Trophoblast cell (in vitro differentiated cells and primary cell): ENCODE measurements around the gene PGM2.
A peak's percentile ranks its signal among the peaks of the same experiment; 100 is the strongest.

Experiments
- DNase-seq, 2 donors: peaks; one replicate each; pipeline ENCODE4 v3.0.0-alpha.2; 2016
- H2AFZ ChIP-seq: 2 replicates; pipeline ENCODE4 v1.6.1; 2013; ENCODE audit warnings: low read length, moderate library complexity, mild to moderate bottlenecking; ENCODE audit not compliant: insufficient read depth, poor library complexity
- H2AK5ac ChIP-seq: 2 replicates; pipeline ENCODE4 v1.6.1; 2013; ENCODE audit warnings: mild to moderate bottlenecking, low read length
- H2BK120ac ChIP-seq: 2 replicates; pipeline ENCODE4 v1.6.1; 2013; ENCODE audit warnings: low read length, mild to moderate bottlenecking, moderate library complexity; ENCODE audit not compliant: insufficient read depth, poor library complexity
- H2BK12ac ChIP-seq: 2 replicates; pipeline ENCODE4 v1.6.1; 2013; ENCODE audit warnings: mild to moderate bottlenecking, low read length, moderate library complexity
- H2BK5ac ChIP-seq: 2 replicates; pipeline ENCODE4 v1.6.1; 2013; ENCODE audit warnings: low read length, low read depth, moderate library complexity, mild to moderate bottlenecking; ENCODE audit not compliant: poor library complexity
- H3K14ac ChIP-seq: 2 replicates; pipeline ENCODE4 v1.6.1; 2013; ENCODE audit warnings: mild to moderate bottlenecking, low read length
- H3K18ac ChIP-seq: 2 replicates; pipeline ENCODE4 v1.6.1; 2013; ENCODE audit warnings: mild to moderate bottlenecking, low read length
- H3K23ac ChIP-seq: 2 replicates; pipeline ENCODE4 v1.6.1; 2013; ENCODE audit warnings: low read length
- H3K27ac ChIP-seq: 2 replicates; pipeline ENCODE4 v1.5.1; 2013; ENCODE audit warnings: low read depth, mild to moderate bottlenecking, inconsistent platforms, low read length, moderate library complexity
- H3K27me3 ChIP-seq: 2 replicates; pipeline ENCODE4 v1.6.1; 2013; ENCODE audit warnings: inconsistent platforms, mild to moderate bottlenecking, low read length, moderate library complexity; ENCODE audit not compliant: insufficient read depth
- H3K36me3 ChIP-seq, 2 experiments: 1 replicate in 1 of 2; 2 replicates in 1 of 2; pipeline ENCODE4 v1.6.1; 2013; ENCODE audit warnings: low read length in 2 of 2, mild to moderate bottlenecking in 2 of 2, moderate library complexity in 1 of 2; ENCODE audit not compliant: insufficient read depth in 2 of 2, control insufficient read depth in 1 of 2
- H3K4ac ChIP-seq: 2 replicates; pipeline ENCODE4 v1.6.1; 2013; ENCODE audit warnings: low read depth, mild to moderate bottlenecking, low read length, moderate library complexity
- H3K4me1 ChIP-seq, 2 experiments: 1 replicate in 1 of 2; 2 replicates in 1 of 2; pipeline ENCODE4 v1.6.1; 2013; ENCODE audit warnings: low read length in 2 of 2, mild to moderate bottlenecking in 2 of 2, moderate library complexity in 1 of 2; ENCODE audit not compliant: insufficient read depth in 2 of 2, control insufficient read depth in 1 of 2
- H3K4me2 ChIP-seq: 2 replicates; pipeline ENCODE4 v1.6.1; 2013; ENCODE audit warnings: inconsistent platforms, mild to moderate bottlenecking, low read length, moderate library complexity
- H3K4me3 ChIP-seq: 2 replicates; pipeline ENCODE4 v1.5.1; 2013; ENCODE audit warnings: mild to moderate bottlenecking, low read depth, low read length, inconsistent platforms
- H3K79me1 ChIP-seq: one replicate; pipeline ENCODE4 v1.6.1; 2013; ENCODE audit warnings: low read length
- H3K79me2 ChIP-seq: 2 replicates; pipeline ENCODE4 v1.6.1; 2013; ENCODE audit warnings: low read length, mild to moderate bottlenecking; ENCODE audit not compliant: control insufficient read depth, insufficient read depth, poor library complexity
- H3K9ac ChIP-seq: 2 replicates; pipeline ENCODE4 v1.6.1; 2013; ENCODE audit warnings: mild to moderate bottlenecking, low read length
- H3K9me3 ChIP-seq: 2 replicates; pipeline ENCODE4 v1.6.1; 2013; ENCODE audit warnings: low read depth, mild to moderate bottlenecking, control low read depth, inconsistent platforms, low read length; ENCODE audit not compliant: insufficient read depth
- H4K12ac ChIP-seq: 2 replicates; pipeline ENCODE4 v1.6.1; 2013; ENCODE audit warnings: low read depth, mild to moderate bottlenecking, low read length, moderate library complexity
- H4K8ac ChIP-seq: 2 replicates; pipeline ENCODE4 v1.6.1; 2013; ENCODE audit warnings: low read depth, mild to moderate bottlenecking, low read length, moderate library complexity
- H4K91ac ChIP-seq: one replicate; pipeline ENCODE4 v1.6.1; 2013; ENCODE audit warnings: low read depth, mild to moderate bottlenecking, low read length, moderate library complexity
- WGBS: extraction: QIAGEN DNeasy Blood & Tissue Kit; methylation state at CpG from one replicate; pipeline ENCODE4 v1.1.7; 2013; ENCODE audit warnings: missing lambda C conversion rate; ENCODE audit not compliant: insufficient read length, insufficient coverage; ENCODE audit errors: extremely low coverage; 5-methylcytosine and 5-hydroxymethylcytosine counted together

PGM2 gene

DNA sequence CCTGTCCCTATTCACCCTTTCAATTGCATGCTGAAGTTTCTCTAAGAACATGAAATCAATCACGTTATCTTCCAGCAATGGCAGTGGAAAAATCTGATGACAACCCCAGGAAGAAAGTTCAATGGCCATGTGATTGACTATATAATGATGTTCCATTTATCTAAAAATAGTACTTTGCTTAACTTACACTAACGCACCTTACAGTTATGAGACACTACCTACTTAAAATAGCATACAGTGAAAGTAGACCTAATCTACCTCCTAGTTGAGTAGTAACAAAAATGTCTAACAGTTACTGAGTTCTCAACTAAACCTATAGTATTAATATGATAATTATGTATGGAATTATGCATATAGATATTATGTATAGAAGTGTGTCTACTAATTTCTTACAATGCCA, 28.6 kb upstream of the PGM2 start:
- H3K14ac ChIP-seq = no peak overlapping the region
- DNase-seq = no peak
- H3K23ac ChIP-seq = no peak overlapping the region
- H2AK5ac ChIP-seq = no peak overlapping the region
- no peaks in the 10 kb centered on the region for H3K4me1 ChIP-seq
- no peak overlapping the region for H3K18ac ChIP-seq
- H3K79me2 ChIP-seq = no peaks in the 10 kb centered on the region
- H3K4me3 ChIP-seq = no peak overlapping the region
- H2BK120ac ChIP-seq = no peak overlapping the region
- H3K79me1 ChIP-seq = no peaks in the 10 kb centered on the region
- no peak overlapping the region for H4K12ac ChIP-seq
- no peak overlapping the region for H3K9ac ChIP-seq
- no peaks in the 10 kb centered on the region for H3K36me3 ChIP-seq
- H3K27me3 ChIP-seq = no peaks in the 10 kb centered on the region
- peaks cover under 1% of the 10 kb centered on the region for H3K9me3 ChIP-seq
- no peak overlapping the region for H3K4me2 ChIP-seq
- no peak overlapping the region for H4K91ac ChIP-seq
- H3K27ac ChIP-seq = no peak overlapping the region
- no peak overlapping the region for H2BK5ac ChIP-seq
- H2BK12ac ChIP-seq = no peak overlapping the region
- no CpG with 5 or more reads among the region's 2 CpGs for WGBS
- H3K4ac ChIP-seq = no peak overlapping the region
- no peak overlapping the region for H2AFZ ChIP-seq
- H4K8ac ChIP-seq = no peak overlapping the region

- Histone ChIP-seq H3K9me3 (no peaks in the 10 kb centered on the region), H3K4me1 (no peaks in the 10 kb centered on the region), H3K27ac (no peak overlapping the region), H4K8ac (no peak overlapping the region), H3K14ac (no peak overlapping the region), H3K4me2 (no peak overlapping the region), H2BK12ac (no peak overlapping the region), H4K91ac (no peak overlapping the region), H3K4ac (no peak overlapping the region), H3K27me3 (no peaks in the 10 kb centered on the region), H2AK5ac (no peak overlapping the region), H3K9ac (no peak overlapping the region), H3K79me2 (no peaks in the 10 kb centered on the region), H3K23ac (no peak overlapping the region), H2BK5ac (no peak overlapping the region), H4K12ac (no peak overlapping the region), H3K18ac (no peak overlapping the region), H2AFZ (no peak overlapping the region), H3K36me3 (no peaks in the 10 kb centered on the region), H3K79me1 (no peaks in the 10 kb centered on the region), H3K4me3 (no peak overlapping the region), H2BK120ac (no peak overlapping the region)
- DNase-seq = peak; percentile 54 to 89
Observed at GRCh38 chr4:37798616-37799015, 27.9 kb upstream of the PGM2 start.

DNA sequence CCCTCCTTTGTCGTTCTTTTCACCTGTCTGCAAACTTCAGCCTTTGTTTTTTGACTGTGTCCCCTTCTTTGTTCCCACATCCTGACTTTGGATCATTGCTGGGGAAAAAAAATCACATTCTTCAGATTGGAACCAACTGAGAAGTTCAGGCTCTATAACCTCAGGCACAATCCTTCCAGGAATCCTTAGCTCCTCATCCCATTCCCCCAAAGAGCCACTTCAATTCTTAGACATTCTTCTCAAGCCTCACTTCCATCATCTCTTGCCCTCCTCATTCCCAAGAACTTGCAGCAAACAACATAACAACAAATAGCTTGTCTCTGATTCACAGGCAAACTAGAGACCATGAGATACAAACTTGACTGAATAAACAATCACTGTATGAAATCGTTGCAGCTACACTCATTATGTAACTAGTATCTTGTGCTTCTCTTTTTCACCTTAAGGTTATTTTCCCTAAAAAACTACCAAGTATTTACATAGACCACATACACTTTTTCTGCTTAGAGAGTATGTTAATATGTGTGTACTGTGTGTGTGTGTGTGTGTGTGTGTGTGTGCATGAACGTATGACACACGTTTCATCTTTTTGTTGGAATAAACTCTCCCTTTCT, 26.4 kb upstream of the PGM2 start:
- no peak overlapping the region for H3K4ac ChIP-seq
- no peak overlapping the region for H2AK5ac ChIP-seq
- H3K9ac ChIP-seq = no peak overlapping the region
- DNase-seq = peak; percentile 64 to 86
- H3K27me3 ChIP-seq = no peaks in the 10 kb centered on the region
- no CpG with 5 or more reads among the region's 4 CpGs for WGBS
- no peak overlapping the region for H4K8ac ChIP-seq
- H3K4me1 ChIP-seq = no peaks in the 10 kb centered on the region
- H3K9me3 ChIP-seq = no peaks in the 10 kb centered on the region
- H4K91ac ChIP-seq = no peak overlapping the region
- H2BK5ac ChIP-seq = no peak overlapping the region
- no peaks in the 10 kb centered on the region for H3K36me3 ChIP-seq
- no peak overlapping the region for H3K23ac ChIP-seq
- H3K18ac ChIP-seq = no peak overlapping the region
- H4K12ac ChIP-seq = no peak overlapping the region
- no peak overlapping the region for H2AFZ ChIP-seq
- no peak overlapping the region for H3K14ac ChIP-seq
- H2BK12ac ChIP-seq = no peak overlapping the region
- H3K79me1 ChIP-seq = peaks cover under 1% of the 10 kb centered on the region
- no peak overlapping the region for H2BK120ac ChIP-seq
- no peak overlapping the region for H3K4me2 ChIP-seq
- H3K79me2 ChIP-seq = no peaks in the 10 kb centered on the region
- H3K27ac ChIP-seq = no peak overlapping the region
- H3K4me3 ChIP-seq = no peak overlapping the region

DNA sequence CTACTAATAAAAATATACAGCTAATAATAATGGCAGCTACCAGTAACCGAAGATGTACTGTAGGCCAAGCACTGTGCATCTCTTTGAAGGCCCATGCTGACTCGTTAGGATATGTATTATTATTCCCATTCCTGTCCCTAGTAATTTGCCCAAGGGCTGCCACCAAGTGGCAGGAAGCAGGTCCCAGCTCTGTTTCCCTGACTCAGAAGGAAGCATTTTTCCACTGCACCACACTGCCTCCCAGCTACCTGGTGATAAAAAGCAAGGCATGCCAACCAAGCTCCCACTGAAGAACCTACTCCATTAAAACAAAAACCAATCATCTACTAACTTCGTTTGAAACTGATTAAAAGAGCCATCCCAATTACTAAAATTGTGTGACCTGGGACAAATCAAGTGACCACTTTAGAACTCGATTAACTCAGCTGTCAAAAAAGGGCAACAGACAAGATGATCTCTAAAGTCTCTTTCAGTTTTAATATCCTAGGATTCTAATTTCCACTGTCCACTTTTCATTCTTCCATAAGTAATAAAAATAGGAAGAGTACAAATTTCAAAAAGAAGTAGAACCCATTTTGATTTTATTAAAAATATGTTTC, 24.3 kb upstream of the PGM2 start:
- no CpG with 5 or more reads among the region's 4 CpGs for WGBS
- Histone ChIP-seq H3K27ac (no peak overlapping the region), H3K9me3 (no peaks in the 10 kb centered on the region), H3K79me1 (peaks cover 2% of the 10 kb centered on the region), H4K12ac (no peak overlapping the region), H3K79me2 (no peaks in the 10 kb centered on the region), H3K4me3 (no peak overlapping the region), H3K18ac (no peak overlapping the region), H3K4me1 (no peaks in the 10 kb centered on the region), H3K14ac (no peak overlapping the region), H2BK12ac (no peak overlapping the region), H2AK5ac (no peak overlapping the region), H3K36me3 (no peaks in the 10 kb centered on the region), H4K8ac (no peak overlapping the region), H3K4ac (no peak overlapping the region), H2BK120ac (no peak overlapping the region), H3K27me3 (no peaks in the 10 kb centered on the region), H2BK5ac (no peak overlapping the region), H3K4me2 (no peak overlapping the region), H3K9ac (no peak overlapping the region), H2AFZ (no peak overlapping the region), H4K91ac (no peak overlapping the region), H3K23ac (no peak overlapping the region)
- peak; percentile 77 to 83 for DNase-seq
